Stimulated activated CD4-positive, alpha-beta T cell treated with anti-CD3 and anti-CD28 coated beads, Interleukin-12 subunit alpha, Interleukin-12 subunit beta, amount 100 ng/mL, for 24 hours (primary cell): ENCODE results near the gene PHTF2.
"Not testable (repeated sequence)": the region's sequence is repeated elsewhere in the genome, so short reads cannot be mapped to it uniquely, and the experiment has no call there.

Source experiments
- DNase-seq, 2 experiments: peaks; one replicate each; pipeline ENCODE4 v3.0.0-alpha.2; 2020; ENCODE audit warnings: low read depth in 2 of 2

The PHTF2 gene

GRCh38 chr7:77989981-77990566 lies 191.5 kb downstream of the PHTF2 start:
- DNase-seq = no peak

- DNase-seq = no peak
Observed at GRCh38 chr7:77991656-77992055, 193.1 kb downstream of the PHTF2 start.

- no peak for DNase-seq
Observed at GRCh38 chr7:77993838-77994237, 195.3 kb downstream of the PHTF2 start.

- no peak for DNase-seq
Observed at GRCh38 chr7:77995717-77996116, 197.1 kb downstream of the PHTF2 start.

- DNase-seq = not testable (repeated sequence)
Observed at GRCh38 chr7:77999168-77999567, 200.6 kb downstream of the PHTF2 start.

- DNase-seq = no peak
Observed at GRCh38 chr7:78002021-78002420, 203.4 kb downstream of the PHTF2 start.

- no peak for DNase-seq
Observed at GRCh38 chr7:78002715-78003114, 204.1 kb downstream of the PHTF2 start.

GRCh38 chr7:78006063-78006755 lies 207.6 kb downstream of the PHTF2 start:
- no peak for DNase-seq
